ENCODE results near the gene IRF9.
"Not testable (repeated sequence)": the region's sequence is repeated elsewhere in the genome, so short reads cannot be mapped to it uniquely, and the experiment has no call there.

Gene IRF9

GRCh38 chr14:24196071-24197055, 35.3 kb downstream of the IRF9 start:
- Histone ChIP-seq H3K4me1 (peaks cover 58% of the 10 kb centered on the region), H3K4me2 (peak overlapping the region; percentile 84), H3K4me3 (peak overlapping the region; percentile 72), H3K9ac (peak overlapping the region; percentile 98), H3K27ac (peak overlapping the region; percentile 99), H3K9me3 (peaks cover 3% of the 10 kb centered on the region), H3K27me3 (no peaks in the 10 kb centered on the region), H3K36me3 (peaks cover 49% of the 10 kb centered on the region), H4K20me1 (no peaks in the 10 kb centered on the region)
- TF ChIP-seq Cebpa-rat (IDR thresholded peaks at IDR 0.05) = no peak

GRCh38 chr14:24197056-24197450, 36.0 kb downstream of the IRF9 start:
- Histone ChIP-seq H3K36me3 (peaks cover 49% of the 10 kb centered on the region), H3K9ac (peak overlapping the region; percentile 98; the same call in 1 of the 2 replicates), H3K4me2 (peak overlapping the region; percentile 84), H3K4me3 (peak overlapping the region; percentile 72; the same call in 1 of the 2 replicates), H3K27ac (peak overlapping the region; percentile 99; the same call in 1 of the 2 replicates), H3K9me3 (peaks cover 10% of the 10 kb centered on the region), H3K27me3 (no peaks in the 10 kb centered on the region), H4K20me1 (no peaks in the 10 kb centered on the region), H3K4me1 (peaks cover 54% of the 10 kb centered on the region)
- TF ChIP-seq Cebpa-rat (IDR thresholded peaks at IDR 0.05) = no peak

GRCh38 chr14:24198814-24199524, 37.9 kb downstream of the IRF9 start:
- H4K20me1 ChIP-seq = no peaks in the 10 kb centered on the region
- no peaks in the 10 kb centered on the region for H3K27me3 ChIP-seq
- no peak overlapping the region for H3K4me3 ChIP-seq
- no peak overlapping the region for H3K4me2 ChIP-seq
- peaks cover 57% of the 10 kb centered on the region for H3K36me3 ChIP-seq
- peaks cover 36% of the 10 kb centered on the region for H3K4me1 ChIP-seq
- no peak overlapping the region for H3K27ac ChIP-seq
- no peak overlapping the region for H3K9ac ChIP-seq
- no peak for TF ChIP-seq Cebpa-rat (IDR thresholded peaks at IDR 0.05)
- peaks cover 27% of the 10 kb centered on the region for H3K9me3 ChIP-seq

GRCh38 chr14:24202538-24202937, 41.5 kb downstream of the IRF9 start:
- H3K9ac ChIP-seq, H3K4me2 ChIP-seq, H3K27me3 ChIP-seq, H4K20me1 ChIP-seq, H3K27ac ChIP-seq, H3K4me3 ChIP-seq: not testable (repeated sequence)
- H3K36me3 ChIP-seq = peaks cover 91% of the 10 kb centered on the region
- H3K9me3 ChIP-seq = peaks cover 27% of the 10 kb centered on the region
- H3K4me1 ChIP-seq = peaks cover 15% of the 10 kb centered on the region

- H3K4me3 ChIP-seq, H3K9ac ChIP-seq, H3K27me3 ChIP-seq, H3K4me2 ChIP-seq, H4K20me1 ChIP-seq, H3K27ac ChIP-seq: not testable (repeated sequence)
- Histone ChIP-seq H3K9me3 (peaks cover 27% of the 10 kb centered on the region), H3K36me3 (peaks cover 98% of the 10 kb centered on the region), H3K4me1 (peaks cover 15% of the 10 kb centered on the region)
These were observed 42.3 kb downstream of the IRF9 start for GRCh38 chr14:24203249-24203886.

DNA sequence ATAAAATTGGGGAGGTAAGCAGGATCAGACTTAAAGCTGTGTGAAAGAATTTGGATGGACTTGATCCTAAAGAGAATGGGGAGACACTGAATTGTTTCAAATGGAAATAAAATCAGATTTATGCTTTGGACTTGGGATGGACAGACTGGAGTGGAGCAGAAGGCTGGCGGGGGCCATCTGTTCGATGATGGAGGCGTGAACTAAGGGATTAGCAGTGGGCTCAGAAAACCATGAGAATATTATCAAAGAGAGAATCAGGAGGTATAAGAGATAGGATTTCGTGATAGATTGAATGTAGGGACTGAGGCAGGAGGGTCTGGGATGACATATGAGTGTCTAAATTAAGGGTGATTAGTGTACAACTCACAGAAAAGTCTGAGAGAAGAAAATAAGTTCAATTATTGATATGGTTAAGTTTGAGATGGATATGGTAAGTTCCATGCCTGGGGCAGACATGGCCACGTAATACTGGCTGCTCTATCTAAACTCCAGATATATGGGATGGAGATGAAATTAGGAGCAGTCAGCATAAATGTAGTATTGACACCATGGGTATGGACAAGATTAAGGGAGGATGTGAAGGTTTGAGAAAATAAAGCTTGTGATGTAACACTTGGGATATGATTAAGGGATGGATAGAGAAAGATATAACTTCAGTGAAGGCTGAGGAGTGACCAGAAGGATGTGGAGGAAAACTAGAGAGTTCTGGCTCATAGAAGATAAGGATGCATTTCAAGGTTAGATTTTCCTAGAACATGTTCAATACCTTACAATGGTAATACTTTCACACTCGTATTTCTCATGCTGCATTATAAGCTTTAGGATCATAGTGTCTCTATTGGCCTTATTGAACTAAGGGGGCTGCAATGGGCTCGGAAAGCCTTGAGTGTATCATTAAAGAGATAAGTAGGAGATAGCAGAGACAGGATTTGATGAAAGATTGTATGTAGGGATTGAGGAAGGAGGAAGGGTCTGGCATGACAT, 43.4 kb downstream of the IRF9 start:
- Histone ChIP-seq H3K4me2 (no peak overlapping the region), H3K9ac (no peak overlapping the region), H3K27me3 (no peaks in the 10 kb centered on the region), H3K27ac (no peak overlapping the region), H3K4me3 (no peak overlapping the region), H4K20me1 (no peaks in the 10 kb centered on the region), H3K36me3 (peaks cover 98% of the 10 kb centered on the region), H3K9me3 (peaks cover 27% of the 10 kb centered on the region), H3K4me1 (peaks cover 10% of the 10 kb centered on the region)
- TF ChIP-seq Cebpa-rat (IDR thresholded peaks at IDR 0.05) = no peak

- Histone ChIP-seq H3K4me2 (no peak overlapping the region), H3K9ac (no peak overlapping the region), H4K20me1 (no peaks in the 10 kb centered on the region), H3K9me3 (peaks cover 22% of the 10 kb centered on the region), H3K4me1 (peaks cover 15% of the 10 kb centered on the region), H3K4me3 (no peak overlapping the region), H3K27me3 (no peaks in the 10 kb centered on the region), H3K36me3 (peaks cover 98% of the 10 kb centered on the region), H3K27ac (no peak overlapping the region)
- no peak for TF ChIP-seq Cebpa-rat (IDR thresholded peaks at IDR 0.05)
These were observed 45.4 kb downstream of the IRF9 start for GRCh38 chr14:24206260-24207103.

GRCh38 chr14:24207104-24207551, 46.1 kb downstream of the IRF9 start:
- H3K27ac ChIP-seq = no peak overlapping the region
- peaks cover 94% of the 10 kb centered on the region for H3K36me3 ChIP-seq
- no peaks in the 10 kb centered on the region for H3K27me3 ChIP-seq
- no peak overlapping the region for H3K9ac ChIP-seq
- no peak overlapping the region for H3K4me3 ChIP-seq
- no peaks in the 10 kb centered on the region for H4K20me1 ChIP-seq
- peaks cover 16% of the 10 kb centered on the region for H3K9me3 ChIP-seq
- TF ChIP-seq Cebpa-rat (IDR thresholded peaks at IDR 0.05) = no peak
- H3K4me2 ChIP-seq = peak overlapping the region; percentile 3; the same call in 1 of the 2 replicates
- H3K4me1 ChIP-seq = peaks cover 21% of the 10 kb centered on the region
